Keratinocyte (primary cell): ENCODE results near the gene PUDP. TPM values are rescaled to one million over a fixed set of nuclear protein-coding genes. Genes with fewer than 3 reads are reported as not detected.
A peak's percentile ranks its signal among the peaks of the same experiment; 100 is the strongest.
"Not testable (repeated sequence)": the region's sequence is repeated elsewhere in the genome, so short reads cannot be mapped to it uniquely, and the experiment has no call there.

Source experiments
- DNase-seq: peaks from one replicate; pipeline ENCODE4 v3.0.0-alpha.2; 2011; ENCODE audit warnings: low read depth, missing footprints, low spot score
- FAIRE-seq: peaks from 2 replicates; lab custom pipeline; 2011; peaks lifted over from hg19 to GRCh38; lab: Jason Lieb, UNC
- H2AFZ ChIP-seq: 2 replicates; pipeline ENCODE4 v1.6.0; 2012; ENCODE audit warnings: low read length, control low read depth, inconsistent platforms; ENCODE audit not compliant: control insufficient read depth
- H3K27ac ChIP-seq: 2 replicates; pipeline ENCODE4 v1.5.1; 2011; ENCODE audit warnings: low read length; ENCODE audit not compliant: control insufficient read depth, insufficient read depth
- H3K27me3 ChIP-seq: 3 replicates; pipeline ENCODE4 v1.6.0; 2011; ENCODE audit warnings: low read length; ENCODE audit not compliant: control insufficient read depth, insufficient read depth; ENCODE audit errors: extremely low read depth
- H3K36me3 ChIP-seq, 2 experiments: 2 replicates in 1 of 2; 3 replicates in 1 of 2; pipeline ENCODE4 v1.5.1; 2011; ENCODE audit warnings: low read length in 2 of 2, mild to moderate bottlenecking in 1 of 2; ENCODE audit not compliant: control insufficient read depth in 2 of 2, insufficient read depth in 2 of 2; ENCODE audit errors: extremely low read depth in 1 of 2
- H3K4me1 ChIP-seq: 3 replicates; pipeline ENCODE4 v1.5.1; 2011; ENCODE audit warnings: low read length; ENCODE audit not compliant: control insufficient read depth, insufficient read depth; ENCODE audit errors: extremely low read depth
- H3K4me2 ChIP-seq: 3 replicates; pipeline ENCODE4 v1.6.0; 2011; ENCODE audit warnings: low read depth, low read length; ENCODE audit not compliant: control insufficient read depth, insufficient read depth; ENCODE audit errors: extremely low read depth
- H3K4me3 ChIP-seq, 3 experiments: fragments of 200-600 bp in 1 of 3; sonication (generic) in 1 of 3; 2 replicates in 2 of 3; 3 replicates in 1 of 3; pipeline ENCODE4 v1.5.1; 2011 to 2016; ENCODE audit warnings: low read length in 3 of 3, mild to moderate bottlenecking in 3 of 3, control low read depth in 2 of 3, inconsistent platforms in 1 of 3, low read depth in 1 of 3, mixed read lengths in 1 of 3, mixed run types in 1 of 3, moderate library complexity in 1 of 3; ENCODE audit not compliant: control insufficient read depth in 2 of 3, insufficient read depth in 2 of 3; ENCODE audit errors: extremely low read depth in 1 of 3
- H3K79me2 ChIP-seq: 2 replicates; pipeline ENCODE4 v1.6.0; 2012; ENCODE audit warnings: low read length; ENCODE audit not compliant: control insufficient read depth, insufficient read depth
- H3K9ac ChIP-seq: 3 replicates; pipeline ENCODE4 v1.6.0; 2011; ENCODE audit warnings: low read length; ENCODE audit not compliant: control insufficient read depth, insufficient read depth; ENCODE audit errors: extremely low read depth
- H3K9me1 ChIP-seq: 3 replicates; pipeline ENCODE4 v1.6.0; 2011; ENCODE audit warnings: low read length; ENCODE audit not compliant: control insufficient read depth, insufficient read depth; ENCODE audit errors: extremely low read depth
- H3K9me3 ChIP-seq: 2 replicates; pipeline ENCODE4 v1.5.1; 2012; ENCODE audit warnings: low read depth, low read length; ENCODE audit not compliant: control insufficient read depth
- H4K20me1 ChIP-seq: 3 replicates; pipeline ENCODE4 v1.6.0; 2011; ENCODE audit warnings: low read length; ENCODE audit not compliant: control insufficient read depth, insufficient read depth; ENCODE audit errors: extremely low read depth
- CTCF ChIP-seq, 3 experiments: IDR thresholded peaks in 1 of 3; conservative IDR thresholded peaks in 1 of 3; optimal IDR thresholded peaks in 1 of 3; 2 replicates in 2 of 3; 3 replicates in 1 of 3; pipeline versions ENCODE3 to v1.5.1; 2011; ENCODE audit warnings: low read length in 3 of 3, mild to moderate bottlenecking in 3 of 3, moderate library complexity in 2 of 3, control low read depth in 1 of 3, inconsistent platforms in 1 of 3; ENCODE audit not compliant: insufficient read depth in 2 of 3; ENCODE audit errors: extremely low read depth in 1 of 3
- EZH2 ChIP-seq: IDR thresholded peaks from one replicate; pipeline ENCODE4 v1.6.1; 2012; ENCODE audit warnings: inconsistent platforms, mild to moderate bottlenecking, low read length, moderate library complexity
- dilution Hi-C: fragments of 300-500 bp; cut with MboI; formaldehyde crosslinking; loops from one replicate; pipeline ENCODE4 v1.7.0; 2020; ENCODE audit warnings: low sequenced_read_pairs; ENCODE audit not compliant: extremely low pct_ligation_motif_present
- polyA plus RNA-seq, 5 experiments: library from polyadenylated mRNA; depleted of rRNA in 3 of 5; stranded (reverse) in 3 of 5; stranded (forward) in 1 of 5; unstranded in 1 of 5; fragments of >200 nt; gene quantifications; 1 replicate in 1 of 5; 2 replicates in 3 of 5; 3 replicates in 1 of 5; pipeline versions ENCODE4 v1.2.1 to v1.2.3, GENCODE V29; 2011 to 2012; ENCODE audit warnings: missing spikeins in 2 of 5, low read depth in 1 of 5, low replicate concordance in 1 of 5

The PUDP gene
- polyA plus RNA-seq, 1 donor (not counting 4 experiments of a cell fraction or from before 2014, with no cell fraction given): 48.0 TPM

DNA sequence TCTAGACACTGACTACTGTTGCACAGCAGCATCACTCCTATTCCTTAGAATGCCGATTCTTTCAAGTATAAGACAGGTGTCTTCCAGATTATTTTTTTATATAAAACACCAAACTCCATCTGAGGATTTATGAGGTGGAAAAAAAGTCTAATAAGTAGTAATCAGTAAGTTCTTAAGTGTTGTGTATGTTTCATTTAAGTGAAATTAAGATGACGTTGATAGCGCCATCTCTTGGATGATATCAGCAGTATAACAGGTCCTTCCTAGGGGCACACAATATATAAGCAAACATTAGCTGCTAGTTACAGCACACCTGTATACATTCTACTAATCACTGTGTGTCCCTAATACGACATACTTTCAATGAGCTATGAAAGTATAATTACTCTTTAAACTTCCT, 100.0 kb downstream of the PUDP start:
- H2AFZ ChIP-seq: no peak overlapping the region
- H3K9me1 ChIP-seq: no peaks in the 10 kb centered on the region
- DNase-seq (no peak), FAIRE-seq (no peak)
- no peak overlapping the region for H3K27ac ChIP-seq
- no peaks in the 10 kb centered on the region for H3K79me2 ChIP-seq
- peaks cover 7% of the 10 kb centered on the region for H3K4me1 ChIP-seq
- TF ChIP-seq EZH2 (no peak), CTCF (optimal IDR thresholded peaks at IDR 0.05 in 1 of 3, IDR thresholded peaks at IDR 0.05 in 1 of 3, conservative IDR thresholded peaks at IDR 0.05 in 1 of 3; ENCODE audit: extremely low read depth in 1 of 3, insufficient read depth in 2 of 3, low read length in 3 of 3) (peak in 1 of 3 experiments; percentile 25)
- H3K4me3 ChIP-seq: no peak overlapping the region
- dilution Hi-C loops: no loop called here
- no peaks in the 10 kb centered on the region for H4K20me1 ChIP-seq
- H3K27me3 ChIP-seq: no peaks in the 10 kb centered on the region
- H3K4me2 ChIP-seq: no peak overlapping the region
- peaks cover 0 to 4% of the 10 kb centered on the region in 2 experiments for H3K36me3 ChIP-seq
- H3K9ac ChIP-seq: no peak overlapping the region
- no peaks in the 10 kb centered on the region for H3K9me3 ChIP-seq

- H3K4me3 ChIP-seq: no peak overlapping the region
- FAIRE-seq (no peak), DNase-seq (no peak)
- H3K4me1 ChIP-seq: peaks cover 7% of the 10 kb centered on the region
- no peaks in the 10 kb centered on the region for H4K20me1 ChIP-seq
- H3K79me2 ChIP-seq: no peaks in the 10 kb centered on the region
- no peaks in the 10 kb centered on the region for H3K9me1 ChIP-seq
- H3K9ac ChIP-seq: no peak overlapping the region
- no peak for TF ChIP-seq EZH2
- TF ChIP-seq CTCF (optimal IDR thresholded peaks at IDR 0.05 in 1 of 3, IDR thresholded peaks at IDR 0.05 in 1 of 3, conservative IDR thresholded peaks at IDR 0.05 in 1 of 3; ENCODE audit: extremely low read depth in 1 of 3, insufficient read depth in 2 of 3, low read length in 3 of 3): no peak
- peaks cover 0 to 4% of the 10 kb centered on the region in 2 experiments for H3K36me3 ChIP-seq
- no peak overlapping the region for H3K27ac ChIP-seq
- H3K4me2 ChIP-seq: no peak overlapping the region
- no peaks in the 10 kb centered on the region for H3K27me3 ChIP-seq
- no peaks in the 10 kb centered on the region for H3K9me3 ChIP-seq
- no peak overlapping the region for H2AFZ ChIP-seq
- dilution Hi-C loops: no loop called here
Observed at GRCh38 chrX:7045238-7045955, 102.6 kb downstream of the PUDP start.

DNA sequence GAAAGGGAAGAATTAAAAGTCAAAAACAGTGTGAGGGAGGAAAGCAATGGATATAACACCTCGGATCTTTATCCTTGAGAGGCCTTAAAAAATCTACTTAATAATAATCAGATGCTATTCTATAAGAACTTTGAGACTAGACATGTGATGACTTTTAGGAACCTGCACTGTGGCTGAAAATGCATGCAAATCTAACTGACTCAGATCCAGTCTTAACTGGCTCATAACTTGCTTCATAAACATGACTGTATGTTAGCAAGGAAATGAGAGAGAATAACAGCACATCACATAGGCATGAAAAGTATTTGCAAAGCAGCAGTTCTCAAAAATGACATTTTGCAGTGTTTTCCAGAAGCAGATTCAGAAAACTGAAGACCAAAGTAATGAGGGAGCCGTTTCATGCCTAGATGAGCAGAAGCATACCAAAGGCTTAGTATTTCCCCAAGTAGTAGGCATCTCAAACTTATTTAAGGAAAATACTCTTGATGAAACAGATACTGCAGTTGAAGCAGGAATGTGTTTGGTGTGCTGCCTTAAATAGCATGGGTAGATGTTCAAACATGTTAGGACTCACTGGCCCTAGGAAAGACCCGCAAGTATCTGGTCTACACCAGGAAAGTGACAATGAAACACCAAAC, 104.0 kb downstream of the PUDP start:
- H3K9ac ChIP-seq, FAIRE-seq, H3K27me3 ChIP-seq, H3K9me3 ChIP-seq, dilution Hi-C loops, H3K36me3 ChIP-seq, H3K4me1 ChIP-seq, DNase-seq, H4K20me1 ChIP-seq, H3K9me1 ChIP-seq, H3K79me2 ChIP-seq, H2AFZ ChIP-seq, H3K4me3 ChIP-seq: not testable (repeated sequence)
- H3K27ac ChIP-seq: peak overlapping the region; percentile 26
- H3K4me2 ChIP-seq: peak overlapping the region; percentile 45
